ENCODE data around the gene CHIC2. TPM values are rescaled to one million over a fixed set of nuclear protein-coding genes. Genes with fewer than 3 reads are reported as not detected.

Gene CHIC2
- total and polyA plus RNA-seq, 2 of the 4 experiments (the other 2 are of a cell fraction): 20.4 to 26.3 TPM

DNA sequence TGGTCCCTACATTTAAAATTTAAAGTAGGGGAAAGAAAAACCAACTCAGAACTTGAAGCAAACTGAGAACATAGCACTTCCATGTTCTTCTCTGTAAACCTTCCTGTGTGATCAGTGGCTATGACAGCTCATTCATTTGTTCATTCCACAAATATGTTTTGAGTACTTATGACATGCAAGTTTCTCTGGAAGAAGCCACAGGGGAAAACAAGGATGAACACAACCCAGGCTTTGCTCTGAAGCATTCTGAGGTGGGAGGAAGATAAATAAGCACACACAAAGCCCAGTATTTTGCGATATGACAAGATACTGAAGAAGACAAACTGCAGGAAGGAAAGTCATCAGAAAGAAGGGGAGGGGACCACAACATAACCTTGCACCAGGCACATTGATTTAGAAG is 96.4 kb downstream of the CHIC2 start:
- Histone ChIP-seq H3K4me1 (ENCODE audit: control insufficient read depth, insufficient read depth, low read length) (peaks cover 7% of the 10 kb centered on the region), H3K36me3 (ENCODE audit: control insufficient read depth, insufficient read depth, low read length) (no peaks in the 10 kb centered on the region), H3K9ac (ENCODE audit: low read depth, low read length) (no peak overlapping the region), H3K4ac (ENCODE audit: low read depth, low read length) (no peak overlapping the region), H2BK120ac (ENCODE audit: low read depth, low read length) (no peak overlapping the region), H4K8ac (ENCODE audit: low read depth in 2 of 2, low read length in 2 of 2) (no peak overlapping the region), H3K9me3 (ENCODE audit: control insufficient read depth, insufficient read depth, low read length) (no peaks in the 10 kb centered on the region), H2BK5ac (ENCODE audit: low read depth, low read length, poor library complexity, severe bottlenecking) (no peak overlapping the region), H2AK5ac (ENCODE audit: low read depth, low read length) (no peak overlapping the region), H2BK20ac (ENCODE audit: low read depth, low read length) (0 out of 2 replicates have a peak overlapping the region, but pooled peaks have one; percentile 1), H4K20me1 (ENCODE audit: insufficient read depth, low read length) (no peaks in the 10 kb centered on the region), H4K5ac (ENCODE audit: low read depth, low read length) (no peak overlapping the region), H4K91ac (ENCODE audit: insufficient read depth, low read depth, low read length) (no peak overlapping the region), H3K4me2 (ENCODE audit: low read depth, low read length) (no peak overlapping the region), H3K27me3 (ENCODE audit: control insufficient read depth, insufficient read depth, low read length) (no peaks in the 10 kb centered on the region; the same call in 1 of the 2 replicates), H3K9me1 (ENCODE audit: insufficient read depth, low read length) (peaks cover 5% of the 10 kb centered on the region), H3K27ac (ENCODE audit: insufficient read depth, low read length) (no peak overlapping the region), H3K56ac (ENCODE audit: extremely low read depth, insufficient read depth, low read length) (no peak overlapping the region), H3K4me3 (ENCODE audit: insufficient read depth, low read depth, low read length) (no peak overlapping the region), H3K79me1 (ENCODE audit: low read depth in 1 of 2, low read length in 2 of 2) (no peaks in the 10 kb centered on the region), H3K14ac (replicated peaks; ENCODE audit: low read depth, low read length) (peak overlapping the region; percentile 29; the same call in 1 of the 2 replicates), H2AK9ac (replicated peaks; ENCODE audit: low read depth, low read length, poor library complexity) (no peak overlapping the region), H3K18ac (ENCODE audit: low read depth, low read length) (no peak overlapping the region), H2AFZ (replicated peaks; ENCODE audit: low read length, poor library complexity) (no peak overlapping the region), H2BK15ac (ENCODE audit: low read depth, low read length) (no peak overlapping the region), H3K23ac (ENCODE audit: low read depth, low read length) (no peak overlapping the region)
- WGBS, 2 experiments (ENCODE audit: extremely low coverage in 2 of 2, insufficient read length in 1 of 2): no CpG with 5 or more reads among the region's 1 CpG
- in situ Hi-C loops (cut with MboI; ENCODE audit: low sequenced_read_pairs) (no loop called here), intact Hi-C loops (cut with micrococcal nuclease) (no loop called here), dilution Hi-C loops (cut with HindIII; ENCODE audit: low sequenced_read_pairs, unreplicated experiment) (no loop called here)
- BruUV-seq (replicated peaks): no TSS peak
- DNase-seq (peak; percentile 40), ATAC-seq (ENCODE audit: low read depth) (peak; percentile 42; the same call in 1 of the 2 replicates)
- ChIA-PET POLR2A (ENCODE audit: unreplicated experiment) (no interaction called here), CTCF (no interaction called here)
- TF ChIP-seq MXI1 (IDR thresholded peaks at IDR 0.05; ENCODE audit: borderline replicate concordance, low read depth, low read length): no peak
- TF ChIP-seq MAZ (IDR thresholded peaks at IDR 0.05; ENCODE audit: borderline replicate concordance, low read depth, low read length): no peak
- no peak for TF ChIP-seq RFX5 (IDR thresholded peaks at IDR 0.05; ENCODE audit: low read depth, low read length)
- TF ChIP-seq POLR2A (IDR thresholded peaks at IDR 0.05; ENCODE audit: low read depth, low read length): no peak
